Measurements from ENCODE around the gene ZBED5. TPM values are rescaled to one million over a fixed set of nuclear protein-coding genes. Genes with fewer than 3 reads are reported as not detected.

ZBED5 gene
- total and polyA plus RNA-seq, 2 of the 4 experiments (the other 2 are of a cell fraction): 28.2 to 30.8 TPM

Other genes with a start within 250 kb of the ZBED5 start
- gene IRAG1, start 164.3 kb downstream of the ZBED5 start, total RNA-seq (2012; rRNA removed): 21.1 and 25.8 TPM in 2 replicates
- gene IRAG1, start 164.3 kb downstream of the ZBED5 start, polyA plus RNA-seq (2012; rRNA removed): 17.6 and 19.4 TPM in 2 replicates
- gene CTR9, start 106.8 kb downstream of the ZBED5 start, total RNA-seq (2012; rRNA removed): 37.1 and 38.3 TPM in 2 replicates
- gene CTR9, start 106.8 kb downstream of the ZBED5 start, polyA plus RNA-seq (2012; rRNA removed): 14.4 and 16.8 TPM in 2 replicates
- 1,144 and 1,216 TPM in 2 replicates for gene EIF4G2, start 49.1 kb downstream of the ZBED5 start, total RNA-seq (2012; rRNA removed)
- gene EIF4G2, start 49.1 kb downstream of the ZBED5 start, polyA plus RNA-seq (2012; rRNA removed): 439 and 492 TPM in 2 replicates